Loucy (cell line): ENCODE results near the gene CFAP73.

Source experiments
- H2AFZ ChIP-seq: fragments of 200-600 bp; sonication (generic); 2 replicates; pipeline ENCODE4 v1.6.0; 2016; ENCODE audit warnings: antibody characterized with exemption, mild to moderate bottlenecking, low read length, moderate library complexity
- H3F3A ChIP-seq: fragments of 200-600 bp; 2 replicates; pipeline ENCODE4 v1.6.0; 2016; ENCODE audit warnings: antibody characterized with exemption, low read depth, mild to moderate bottlenecking
- H3K27me3 ChIP-seq: fragments of 200-600 bp; sonication (generic); 2 replicates; pipeline ENCODE4 v1.6.1; 2014; ENCODE audit warnings: low read length, mild to moderate bottlenecking; ENCODE audit not compliant: insufficient read depth, poor library complexity, severe bottlenecking
- H3K36me3 ChIP-seq: fragments of 200-600 bp; sonication (generic); 2 replicates; pipeline ENCODE4 v1.6.1; 2016; ENCODE audit warnings: low read length; ENCODE audit not compliant: insufficient read depth
- H3K4me1 ChIP-seq: fragments of 200-600 bp; sonication (generic); 2 replicates; pipeline ENCODE4 v1.5.1; 2014; ENCODE audit warnings: low read length, mild to moderate bottlenecking; ENCODE audit not compliant: insufficient read depth, poor library complexity, severe bottlenecking
- H3K4me2 ChIP-seq: fragments of 200-600 bp; sonication (generic); 2 replicates; pipeline ENCODE4 v1.6.0; 2014; ENCODE audit warnings: antibody characterized with exemption, low read length, low read depth, mild to moderate bottlenecking; ENCODE audit not compliant: poor library complexity, severe bottlenecking
- H3K4me3 ChIP-seq: fragments of 200-600 bp; sonication (generic); 2 replicates; pipeline ENCODE4 v1.5.1; 2014; ENCODE audit warnings: low read length, mild to moderate bottlenecking, mixed read lengths; ENCODE audit not compliant: poor library complexity, severe bottlenecking
- H3K79me2 ChIP-seq: fragments of 200-600 bp; sonication (generic); 2 replicates; pipeline ENCODE4 v1.6.1; 2014; ENCODE audit warnings: low read length; ENCODE audit not compliant: insufficient read depth
- H3K9ac ChIP-seq: fragments of 200-600 bp; sonication (generic); 2 replicates; pipeline ENCODE4 v1.6.0; 2014; ENCODE audit warnings: mild to moderate bottlenecking, low read depth, low read length, moderate library complexity; ENCODE audit not compliant: poor library complexity, severe bottlenecking
- H3K9me2 ChIP-seq: fragments of 200-600 bp; sonication (generic); replicated peaks from 2 replicates; pipeline ENCODE4 v1.6.1; 2016; ENCODE audit warnings: low read depth, low read length, mixed read lengths
- H3K9me3 ChIP-seq: fragments of 200-600 bp; sonication (generic); 2 replicates; pipeline ENCODE4 v1.6.1; 2014; ENCODE audit warnings: mild to moderate bottlenecking, antibody characterized with exemption, low read length, low read depth; ENCODE audit not compliant: insufficient read depth
- H4K20me1 ChIP-seq: fragments of 200-600 bp; sonication (generic); 2 replicates; pipeline ENCODE4 v1.6.0; 2014; ENCODE audit warnings: antibody characterized with exemption, low read length, mild to moderate bottlenecking; ENCODE audit not compliant: insufficient read depth, poor library complexity, severe bottlenecking
- EZH2phosphoT487 ChIP-seq: fragments of 200-600 bp; IDR thresholded peaks from 2 replicates; pipeline ENCODE4 v1.6.1; 2018; ENCODE audit warnings: antibody characterized with exemption, mild to moderate bottlenecking, moderate library complexity, borderline replicate concordance
- TF ChIP-seq, protein P1 (sequence below): fragments of 200-600 bp; sonication (generic); conservative IDR thresholded peaks from 2 replicates; pipeline ENCODE4 v1.5.1; 2014; ENCODE audit warnings: mild to moderate bottlenecking, antibody characterized with exemption, low read length

Gene CFAP73

DNA sequence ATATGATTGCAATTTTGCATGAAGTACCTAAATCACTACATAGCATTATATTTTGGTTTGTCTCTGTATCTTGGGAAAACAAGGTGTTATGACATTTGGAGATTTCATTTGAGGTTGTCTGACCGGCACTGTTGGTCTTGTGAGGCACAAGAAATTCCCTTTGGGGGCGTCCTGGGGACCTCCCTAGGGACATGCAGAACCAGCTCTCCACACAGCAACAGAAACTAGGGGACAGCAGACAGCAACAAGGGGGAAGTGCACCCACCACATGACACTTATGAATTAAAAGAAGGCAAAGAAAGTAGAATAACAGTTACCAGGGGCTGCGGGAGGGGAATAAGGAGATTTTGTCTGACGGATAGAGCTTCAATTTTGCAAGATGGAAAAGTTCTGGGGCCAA is 21.4 kb downstream of the CFAP73 start:
- Histone ChIP-seq H3K4me1 (no peaks in the 10 kb centered on the region), H3K4me3 (no peak overlapping the region), H2AFZ (no peak overlapping the region), H3K36me3 (peaks cover 85% of the 10 kb centered on the region; the same call in 1 of the 2 replicates), H3K9ac (no peak overlapping the region), H3K4me2 (no peak overlapping the region), H3K9me2 (no peaks in the 10 kb centered on the region), H3F3A (no peaks in the 10 kb centered on the region), H3K79me2 (no peaks in the 10 kb centered on the region), H3K9me3 (no peaks in the 10 kb centered on the region), H4K20me1 (no peaks in the 10 kb centered on the region), H3K27me3 (no peaks in the 10 kb centered on the region)
- TF ChIP-seq, protein P1, sequence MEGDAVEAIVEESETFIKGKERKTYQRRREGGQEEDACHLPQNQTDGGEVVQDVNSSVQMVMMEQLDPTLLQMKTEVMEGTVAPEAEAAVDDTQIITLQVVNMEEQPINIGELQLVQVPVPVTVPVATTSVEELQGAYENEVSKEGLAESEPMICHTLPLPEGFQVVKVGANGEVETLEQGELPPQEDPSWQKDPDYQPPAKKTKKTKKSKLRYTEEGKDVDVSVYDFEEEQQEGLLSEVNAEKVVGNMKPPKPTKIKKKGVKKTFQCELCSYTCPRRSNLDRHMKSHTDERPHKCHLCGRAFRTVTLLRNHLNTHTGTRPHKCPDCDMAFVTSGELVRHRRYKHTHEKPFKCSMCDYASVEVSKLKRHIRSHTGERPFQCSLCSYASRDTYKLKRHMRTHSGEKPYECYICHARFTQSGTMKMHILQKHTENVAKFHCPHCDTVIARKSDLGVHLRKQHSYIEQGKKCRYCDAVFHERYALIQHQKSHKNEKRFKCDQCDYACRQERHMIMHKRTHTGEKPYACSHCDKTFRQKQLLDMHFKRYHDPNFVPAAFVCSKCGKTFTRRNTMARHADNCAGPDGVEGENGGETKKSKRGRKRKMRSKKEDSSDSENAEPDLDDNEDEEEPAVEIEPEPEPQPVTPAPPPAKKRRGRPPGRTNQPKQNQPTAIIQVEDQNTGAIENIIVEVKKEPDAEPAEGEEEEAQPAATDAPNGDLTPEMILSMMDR: no peak
- no peak for TF ChIP-seq EZH2phosphoT487

DNA sequence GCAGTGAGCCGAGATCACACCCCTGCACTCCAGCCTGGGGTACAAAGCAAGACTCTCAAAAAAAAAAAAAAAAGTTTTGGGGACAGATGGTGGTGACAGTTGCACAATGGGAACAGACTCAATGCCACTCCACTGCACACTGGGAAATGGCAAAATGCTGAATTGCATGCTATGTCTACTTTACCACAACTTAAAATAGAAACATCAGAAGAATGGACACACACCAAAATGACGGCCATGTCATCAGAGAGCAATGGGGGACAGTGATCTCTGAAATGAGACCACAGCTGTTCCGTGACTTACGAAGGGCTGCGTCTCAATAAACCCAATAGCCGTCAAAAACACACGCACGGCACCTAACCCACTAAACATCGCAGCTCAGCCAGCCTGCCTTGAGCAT is 22.0 kb downstream of the CFAP73 start:
- Histone ChIP-seq H3K4me1 (no peaks in the 10 kb centered on the region), H3K79me2 (no peaks in the 10 kb centered on the region), H3K4me3 (no peak overlapping the region), H3F3A (no peaks in the 10 kb centered on the region), H3K9ac (no peak overlapping the region), H4K20me1 (no peaks in the 10 kb centered on the region), H3K4me2 (no peak overlapping the region), H3K36me3 (peaks cover 80% of the 10 kb centered on the region; the same call in 1 of the 2 replicates), H3K9me3 (no peaks in the 10 kb centered on the region), H2AFZ (no peak overlapping the region), H3K27me3 (no peaks in the 10 kb centered on the region), H3K9me2 (no peaks in the 10 kb centered on the region)
- TF ChIP-seq EZH2phosphoT487: no peak
- TF ChIP-seq, protein P1: no peak

DNA sequence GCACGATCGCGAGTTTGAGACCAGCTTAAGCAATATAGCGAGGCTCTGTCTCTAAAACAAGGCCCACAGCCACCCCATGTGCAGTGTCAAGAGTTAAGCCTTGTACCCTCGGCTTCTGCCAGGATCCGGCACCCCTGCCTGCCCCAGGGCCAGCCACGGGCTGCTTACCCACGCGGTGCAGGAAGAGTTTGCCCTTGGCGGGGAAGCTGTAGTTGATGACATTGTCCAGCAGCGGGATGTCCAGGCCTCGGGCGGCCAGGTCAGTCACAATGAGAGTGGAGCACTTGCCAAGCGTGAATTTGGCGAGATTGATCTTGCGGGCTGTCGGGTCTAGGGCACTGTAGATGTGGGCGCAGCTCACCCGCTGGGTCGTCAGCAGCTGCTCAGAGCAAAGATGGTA is 22.7 kb downstream of the CFAP73 start:
- Histone ChIP-seq H3K36me3 (peaks cover 80% of the 10 kb centered on the region; the same call in 1 of the 2 replicates), H4K20me1 (no peaks in the 10 kb centered on the region), H3F3A (no peaks in the 10 kb centered on the region), H3K79me2 (no peaks in the 10 kb centered on the region), H3K9me2 (no peaks in the 10 kb centered on the region), H3K9me3 (no peaks in the 10 kb centered on the region), H3K4me2 (no peak overlapping the region), H3K4me3 (no peak overlapping the region), H3K27me3 (no peaks in the 10 kb centered on the region), H2AFZ (no peak overlapping the region), H3K9ac (no peak overlapping the region), H3K4me1 (no peaks in the 10 kb centered on the region)
- TF ChIP-seq EZH2phosphoT487: no peak
- TF ChIP-seq, protein P1: no peak
